ENCODE results near the gene BCL2.

The BCL2 gene

DNA sequence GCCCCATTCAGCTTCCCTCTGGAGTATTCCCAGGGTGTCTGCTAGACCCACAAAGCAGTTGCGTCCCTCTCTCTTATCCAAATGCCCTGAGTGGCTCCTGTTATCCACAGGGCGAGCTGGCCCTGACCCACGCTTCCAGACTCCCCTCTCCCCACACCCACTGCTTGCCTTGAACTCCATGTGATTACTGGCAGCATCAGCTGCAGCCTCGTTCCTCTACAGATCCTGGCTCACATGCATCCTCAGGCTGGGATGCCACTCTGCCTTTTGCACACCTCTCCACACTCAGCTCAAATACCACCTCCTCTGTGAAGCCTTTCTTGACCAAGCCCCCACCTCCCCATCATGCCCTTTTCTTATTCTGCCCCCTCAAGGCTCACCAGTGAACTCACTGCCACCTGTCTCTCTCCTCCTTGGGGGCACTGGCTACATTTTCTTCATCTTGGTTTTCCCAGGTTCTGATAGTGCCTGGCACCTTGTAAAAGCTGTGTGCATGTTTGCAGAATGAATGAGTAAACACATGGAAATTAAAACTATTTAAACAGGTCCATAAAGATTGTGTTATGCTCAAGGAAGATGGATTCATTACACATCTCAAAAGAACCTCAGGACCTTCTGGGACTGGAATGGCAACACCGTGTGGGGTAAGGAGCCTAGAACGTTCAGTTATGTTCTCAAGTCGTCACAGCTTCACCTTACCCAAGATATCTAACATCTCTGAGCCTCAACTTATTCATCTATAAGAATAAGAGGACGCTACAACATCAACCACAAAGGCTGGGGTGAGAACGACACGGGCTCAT, 165.0 kb downstream of the BCL2 start:
- DNase-seq, result no peak

DNA sequence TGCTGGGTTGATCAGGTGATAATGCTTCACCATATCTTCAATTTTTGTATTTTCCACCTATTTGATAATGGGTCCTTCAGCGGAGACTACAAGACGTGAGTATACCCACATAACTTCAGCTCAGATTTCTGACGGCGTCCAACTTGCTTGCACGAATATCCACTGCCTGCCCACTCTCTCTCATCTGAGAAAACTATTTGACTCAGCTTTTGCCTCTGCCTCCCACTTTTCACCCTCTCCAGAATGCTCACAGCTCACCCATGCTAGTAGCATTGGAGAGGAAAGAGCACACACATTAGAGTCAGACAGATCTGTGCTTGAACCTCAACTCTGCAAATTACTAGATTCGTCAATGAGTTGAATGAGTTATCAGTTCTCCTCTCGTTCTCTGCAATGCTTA, 166.8 kb downstream of the BCL2 start:
- no peak for DNase-seq

DNA sequence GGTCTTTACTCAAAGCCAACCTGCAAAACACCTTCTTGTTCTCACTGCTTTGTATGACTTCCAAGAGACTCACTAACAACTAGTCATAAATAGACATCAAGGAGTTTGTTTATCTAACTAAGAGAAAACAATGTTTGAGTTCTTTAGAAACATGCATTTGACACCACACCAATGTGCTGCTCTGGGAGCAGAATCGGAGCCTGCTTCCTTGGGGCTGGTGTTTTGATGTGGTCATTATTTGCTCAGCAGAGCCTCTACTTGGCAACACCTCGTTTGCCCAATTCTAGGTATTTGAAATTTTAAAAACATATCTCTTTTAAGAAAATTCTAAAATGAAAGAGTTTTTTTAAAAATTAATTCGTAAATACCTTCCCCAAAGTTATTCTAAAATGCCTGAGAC, 167.5 kb downstream of the BCL2 start:
- no peak for DNase-seq

DNA sequence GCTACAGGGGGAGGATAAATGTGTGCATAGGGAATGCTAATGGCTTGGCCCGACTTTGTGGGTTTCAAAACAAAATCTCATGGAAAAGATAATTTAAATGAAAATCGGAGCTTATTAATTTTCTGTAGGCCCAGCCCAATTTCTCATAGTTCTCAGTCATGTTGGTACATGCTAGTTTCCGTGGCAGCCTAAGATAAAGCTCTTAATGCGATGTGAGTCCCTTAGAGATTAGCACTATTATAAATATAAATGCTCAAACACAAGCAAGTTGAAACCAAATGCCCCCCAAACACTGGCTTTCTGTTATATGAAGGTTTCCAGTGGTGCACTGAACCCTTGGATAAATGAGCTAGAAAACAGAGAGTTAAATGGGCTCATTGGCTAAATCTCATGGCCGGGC, 168.0 kb downstream of the BCL2 start:
- no peak for DNase-seq

DNA sequence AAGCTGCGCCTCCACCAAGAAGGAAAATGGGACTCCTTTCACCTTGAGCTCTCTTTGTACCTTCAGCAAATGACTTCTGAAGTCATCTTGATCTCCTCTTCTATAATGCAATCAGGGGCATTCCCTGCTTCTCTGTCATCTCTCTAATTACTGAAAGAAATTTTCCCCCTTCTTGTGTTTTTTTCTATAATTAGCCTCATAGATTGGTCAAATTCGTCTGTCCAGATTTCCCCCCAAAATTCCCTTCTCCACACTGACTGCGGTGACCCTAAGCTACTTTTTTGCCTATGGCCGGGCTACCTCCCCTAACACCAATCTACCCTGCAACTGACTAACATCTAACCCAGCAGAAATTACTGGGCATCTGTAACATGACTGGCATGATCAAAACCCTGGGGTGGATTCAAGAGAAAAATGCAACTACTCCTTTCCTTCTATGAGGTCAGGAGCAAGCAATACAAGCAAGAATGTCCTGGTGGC, 168.6 kb downstream of the BCL2 start:
- DNase-seq, result no peak

DNA sequence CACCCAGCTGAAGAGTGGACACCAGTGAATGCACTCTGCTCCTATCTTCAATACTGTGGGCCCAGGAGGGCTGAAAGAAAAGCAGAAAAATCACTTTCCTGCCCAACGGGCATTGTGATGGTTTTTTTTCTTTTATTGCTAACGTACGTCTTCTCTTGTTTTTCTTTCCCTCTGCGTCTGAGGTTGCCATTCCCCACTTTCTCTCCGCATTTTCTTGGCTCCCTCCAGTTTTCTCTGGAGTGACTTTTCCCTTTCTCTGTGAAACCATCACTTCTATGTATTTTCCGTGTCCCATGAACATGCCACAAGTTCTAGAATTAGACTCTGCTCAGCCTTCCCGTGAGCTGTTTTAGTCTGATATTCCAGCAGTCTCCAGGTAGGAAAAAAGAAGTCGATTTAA, 169.2 kb downstream of the BCL2 start:
- DNase-seq, result no peak

DNA sequence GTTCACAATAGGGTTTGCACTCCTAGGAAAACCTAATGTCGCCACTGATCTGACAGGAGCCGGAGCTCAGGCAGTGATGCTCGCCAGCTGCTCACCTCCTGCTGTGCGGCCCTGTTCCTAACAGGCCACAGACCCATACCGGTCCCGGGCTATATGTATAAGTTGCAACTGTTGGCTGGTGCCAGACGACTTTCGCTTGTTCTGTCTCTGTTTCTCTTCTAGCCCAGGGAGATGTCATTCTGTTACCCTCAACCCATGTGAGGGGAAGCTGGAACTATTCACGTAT, 170.3 kb downstream of the BCL2 start:
- no peak for DNase-seq

DNA sequence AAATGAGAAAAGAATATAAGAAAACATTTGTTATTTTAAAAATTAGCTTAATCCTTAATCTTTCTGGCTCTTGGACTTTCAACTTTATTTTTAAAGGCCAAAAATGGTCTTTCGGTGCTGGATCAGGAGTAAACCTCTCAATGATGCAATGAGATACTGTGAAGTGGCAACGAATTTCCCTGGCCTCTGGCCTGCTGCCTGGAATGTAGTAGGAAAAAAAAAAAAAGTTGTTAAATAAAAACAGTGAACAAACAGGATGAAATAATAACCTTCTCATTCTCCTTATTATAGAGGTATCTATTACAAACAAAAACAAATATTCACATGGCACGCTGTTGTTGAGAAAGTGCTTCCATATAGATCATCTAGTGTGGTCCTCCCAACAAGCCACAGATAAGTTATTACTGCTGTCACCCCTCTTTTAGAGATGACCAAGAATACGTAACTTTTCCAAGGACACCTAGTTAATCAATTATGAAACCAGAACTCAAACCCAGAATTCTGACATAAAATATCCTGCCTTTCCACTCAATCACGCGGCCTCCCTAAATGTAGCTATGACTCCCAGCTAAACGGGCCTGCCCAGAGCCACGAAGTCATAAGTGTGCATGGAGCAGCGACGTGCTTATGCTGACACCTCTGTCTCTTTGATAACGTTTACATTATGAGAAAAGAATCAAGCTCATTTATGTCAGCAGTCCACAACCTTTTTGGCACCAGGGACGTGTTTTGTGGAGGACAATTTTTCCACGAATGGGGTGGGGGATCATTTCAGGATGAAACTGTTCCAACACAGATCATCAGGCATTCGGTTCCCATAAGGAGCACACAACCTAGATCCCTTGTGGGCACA, 170.9 kb downstream of the BCL2 start:
- no peak for DNase-seq

DNA sequence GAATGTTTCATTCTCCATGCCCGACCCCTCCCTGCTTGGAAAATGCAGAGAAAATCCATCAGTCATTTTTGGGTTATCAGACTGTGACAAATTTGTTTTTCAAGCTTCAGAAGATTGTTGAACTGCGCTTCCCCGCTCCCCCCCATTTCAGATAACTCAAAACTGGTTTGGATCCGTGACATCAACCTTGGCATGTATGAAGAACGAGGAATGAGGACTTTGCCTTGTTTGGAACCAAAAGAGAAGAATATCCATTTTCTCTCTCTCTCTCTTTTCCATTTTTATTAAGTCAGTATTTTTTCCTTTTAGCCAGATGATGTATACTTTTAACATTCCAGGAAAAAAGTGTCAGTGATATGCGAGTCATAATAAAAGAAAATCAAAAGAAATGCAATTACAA, 171.6 kb downstream of the BCL2 start:
- DNase-seq, result no peak

DNA sequence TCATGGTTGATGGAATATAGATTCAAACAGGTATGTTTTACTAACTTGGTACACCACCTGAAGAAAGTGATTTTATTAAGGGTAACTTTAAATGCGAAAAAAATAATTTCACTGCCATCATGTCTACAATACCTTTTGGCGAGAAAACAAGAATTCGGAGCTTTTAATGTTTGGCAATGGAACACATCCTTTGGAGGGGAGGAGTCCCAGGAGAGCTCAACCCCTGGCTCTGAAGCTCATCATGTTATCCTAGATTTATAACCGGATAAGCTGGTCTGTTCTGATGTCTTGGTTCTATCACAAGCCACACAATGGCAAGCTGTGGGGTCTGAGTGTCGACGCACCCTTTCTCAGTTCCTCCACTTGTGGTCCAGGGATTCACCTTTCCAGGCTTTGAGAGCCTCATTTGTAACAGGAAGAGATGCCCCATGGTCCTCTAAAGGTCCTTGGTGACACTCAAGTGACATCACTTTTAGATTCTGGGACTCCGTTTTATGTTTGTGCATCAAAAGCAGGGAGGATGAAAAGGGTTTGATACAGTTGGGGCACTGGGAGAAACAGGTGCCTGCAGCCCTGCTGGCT, 172.7 kb downstream of the BCL2 start:
- no peak for DNase-seq

DNA sequence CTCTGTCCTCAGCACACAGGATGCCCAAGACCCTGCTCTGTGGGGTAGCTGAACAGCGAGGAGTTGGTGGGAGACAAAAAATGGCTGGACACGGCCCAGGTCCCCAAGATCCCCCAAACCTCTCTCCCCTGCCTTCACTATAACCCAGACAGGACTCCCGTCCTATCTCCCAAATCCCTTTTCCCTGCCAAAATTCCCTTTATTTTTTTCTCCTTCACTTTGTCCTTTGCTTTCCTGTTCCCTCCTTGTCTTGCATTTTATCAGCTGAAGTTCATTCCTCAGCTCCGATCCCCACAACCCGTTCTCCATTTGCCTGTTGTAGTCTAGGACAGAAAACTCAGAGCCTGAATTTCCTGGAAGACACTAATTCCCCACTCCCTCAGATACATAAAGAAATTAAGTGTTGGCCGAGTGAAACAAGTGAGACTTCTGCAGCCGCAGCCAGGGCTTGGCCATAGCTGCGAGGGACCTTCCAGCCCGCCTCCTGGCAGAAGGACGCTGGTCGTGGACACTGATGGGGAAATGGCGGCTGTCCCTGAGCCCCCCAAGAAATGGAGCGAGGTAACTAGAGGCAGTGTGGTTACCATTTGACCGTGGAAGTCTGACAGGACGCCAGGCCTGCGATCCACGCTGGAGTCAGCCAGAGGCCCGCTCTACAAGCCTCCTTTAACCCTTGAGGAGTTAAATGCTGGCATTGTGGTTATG, 173.6 kb downstream of the BCL2 start:
- DNase-seq, result no peak

DNA sequence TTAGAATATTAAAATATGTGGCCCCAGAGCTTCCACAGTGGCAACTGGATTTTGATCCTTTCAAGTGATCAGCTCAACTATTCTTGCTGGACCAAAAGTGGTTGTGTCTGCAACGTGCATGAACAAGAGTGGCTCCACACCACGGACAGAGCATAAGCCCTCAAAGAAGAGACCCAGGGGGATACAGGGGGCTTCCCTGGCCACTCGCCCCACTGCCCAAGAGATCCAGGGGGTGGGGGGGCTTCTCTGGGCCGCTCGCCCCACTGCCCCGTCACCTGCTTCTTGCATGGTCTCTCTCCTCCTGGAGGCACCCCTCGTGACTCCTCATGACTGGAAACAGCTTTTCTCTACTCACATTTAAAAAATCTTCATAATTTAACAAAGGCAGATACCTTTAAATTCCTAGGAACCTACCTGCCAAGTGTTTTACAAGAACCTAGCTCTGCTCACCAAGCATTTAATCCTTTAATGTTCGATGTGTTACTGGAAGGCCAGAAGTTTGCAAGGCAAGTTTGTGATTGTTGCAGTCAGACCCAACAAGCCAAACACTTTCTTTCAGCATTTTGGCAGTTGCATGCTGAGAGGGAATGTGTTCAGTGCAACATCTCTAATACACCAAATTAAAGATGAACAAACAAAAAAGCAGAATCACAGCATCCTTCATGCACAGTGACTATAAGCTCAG, 174.3 kb downstream of the BCL2 start:
- DNase-seq, result no peak

DNA sequence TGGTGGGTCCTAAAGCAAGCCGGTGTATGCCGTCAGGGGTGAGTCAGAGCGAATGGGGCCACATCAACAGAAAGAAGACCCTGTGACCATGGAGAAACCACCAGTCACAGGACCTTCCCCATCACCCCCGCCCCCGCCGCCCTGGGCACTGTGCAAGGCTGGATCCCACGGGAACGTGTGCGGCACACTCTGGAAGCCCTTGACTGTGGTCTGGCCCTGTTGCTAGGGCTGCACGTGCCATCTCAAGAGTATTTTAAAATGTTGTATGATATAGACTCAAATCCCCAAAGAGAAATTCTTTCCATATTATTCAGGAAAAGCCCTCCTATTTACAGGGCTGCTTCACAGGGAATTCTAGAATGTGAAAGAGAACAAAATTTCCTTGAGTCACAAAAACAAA, 174.8 kb downstream of the BCL2 start:
- no peak for DNase-seq

DNA sequence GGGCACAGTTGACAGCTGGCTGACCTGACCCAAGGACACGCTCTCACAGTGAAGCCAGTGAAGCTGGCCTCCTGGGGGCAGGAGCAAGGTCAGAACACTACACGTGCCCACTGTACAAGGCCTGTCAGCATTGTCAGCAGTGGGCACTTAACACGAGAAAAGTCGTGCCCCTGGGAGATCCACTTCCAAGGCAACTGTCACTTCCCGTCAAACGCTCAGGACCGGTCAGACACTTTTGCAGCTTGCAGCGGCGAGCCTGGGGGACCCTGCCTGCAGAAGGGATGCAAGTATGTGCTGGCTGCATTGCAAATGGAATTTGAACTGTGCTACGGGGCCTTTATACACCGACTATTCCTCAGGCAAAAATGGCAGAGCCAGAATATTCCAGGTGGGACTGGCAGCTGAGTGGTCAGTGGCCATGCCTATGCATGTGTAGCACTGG, 176.2 kb downstream of the BCL2 start:
- no peak for DNase-seq

DNA sequence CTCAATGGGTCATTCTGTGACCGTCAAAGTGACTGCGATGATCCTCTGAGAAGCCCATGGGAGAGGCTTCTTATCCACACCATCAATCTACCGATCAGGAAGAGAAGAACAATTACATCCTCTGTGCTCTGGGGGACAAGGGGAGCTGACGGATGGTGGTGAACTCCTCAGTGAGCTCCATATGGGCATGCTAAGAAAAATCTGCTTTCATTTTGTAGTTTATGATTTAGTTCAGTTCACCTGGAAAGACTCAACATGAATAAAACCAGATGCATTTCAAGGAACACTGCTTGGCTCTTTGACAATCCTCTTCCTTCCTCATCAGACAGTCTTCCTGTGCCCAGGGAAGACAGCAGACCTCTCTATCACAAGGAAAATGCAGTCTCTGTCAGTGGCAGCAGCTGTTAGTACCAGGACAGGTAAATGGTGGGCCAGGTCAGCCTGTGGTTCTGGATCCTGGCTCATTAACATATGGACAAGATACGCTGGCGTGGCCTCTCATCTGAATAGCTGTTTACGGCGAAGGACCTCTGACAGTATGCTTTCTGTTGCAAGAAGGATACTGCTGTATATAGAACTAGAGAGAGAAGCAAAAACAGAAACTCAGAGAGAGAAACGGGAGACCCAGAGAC, 176.9 kb downstream of the BCL2 start:
- DNase-seq, result no peak

DNA sequence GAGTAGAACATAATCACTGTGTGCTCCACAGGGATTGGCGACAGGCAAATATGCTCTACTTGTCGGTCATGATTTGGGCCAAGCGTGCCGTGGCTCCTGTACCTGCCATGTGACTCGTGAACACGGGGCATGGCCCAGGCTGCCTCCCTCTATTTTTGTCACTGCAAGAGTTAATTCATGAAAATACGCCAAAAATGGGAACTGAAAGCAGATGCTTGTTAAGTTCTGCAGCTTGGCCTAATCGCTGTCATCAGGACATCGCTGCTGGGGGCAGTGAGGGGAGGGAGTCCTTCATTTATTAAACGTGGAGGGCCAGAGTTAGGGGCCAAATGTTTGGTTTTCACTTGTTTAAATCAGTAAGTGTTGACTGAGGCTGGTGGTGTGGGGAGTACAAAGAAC, 177.8 kb downstream of the BCL2 start:
- no peak for DNase-seq

DNA sequence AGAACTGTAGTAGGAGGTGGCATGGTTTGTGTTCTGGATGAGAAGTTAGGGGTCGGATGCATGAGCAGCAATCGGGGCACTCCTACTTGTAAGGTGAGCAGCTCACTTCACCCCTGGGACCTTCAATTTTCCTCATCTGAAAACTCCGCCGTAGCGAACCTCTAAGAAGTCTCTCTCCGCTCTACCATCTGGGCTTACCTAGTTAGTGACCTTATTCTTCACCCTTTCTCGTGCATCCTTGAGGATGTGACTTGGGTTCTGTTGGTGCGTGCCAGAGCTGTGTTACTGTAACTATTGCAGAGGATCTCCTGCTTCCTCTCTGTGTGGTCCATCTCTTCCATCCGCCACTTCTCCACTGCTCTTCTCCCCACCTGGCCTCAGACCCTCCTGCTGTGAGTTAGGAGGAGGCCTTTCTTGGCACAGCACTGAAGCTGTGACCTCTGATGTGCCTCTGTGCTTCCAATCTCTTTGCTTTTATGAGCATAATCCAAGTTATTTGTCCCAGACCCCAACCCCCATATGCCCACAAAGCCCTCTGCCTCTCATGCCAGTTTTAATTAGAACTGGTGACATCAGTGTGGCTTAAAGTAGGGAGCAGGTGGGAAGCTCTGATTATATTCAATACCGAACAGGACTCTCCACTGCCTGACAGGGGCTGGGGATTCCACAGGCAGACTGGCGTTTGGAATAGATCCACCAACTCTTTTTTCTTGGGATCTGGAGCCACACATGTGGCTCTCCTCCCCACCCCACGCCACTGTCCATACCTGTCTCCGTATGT, 178.4 kb downstream of the BCL2 start:
- no peak for DNase-seq

DNA sequence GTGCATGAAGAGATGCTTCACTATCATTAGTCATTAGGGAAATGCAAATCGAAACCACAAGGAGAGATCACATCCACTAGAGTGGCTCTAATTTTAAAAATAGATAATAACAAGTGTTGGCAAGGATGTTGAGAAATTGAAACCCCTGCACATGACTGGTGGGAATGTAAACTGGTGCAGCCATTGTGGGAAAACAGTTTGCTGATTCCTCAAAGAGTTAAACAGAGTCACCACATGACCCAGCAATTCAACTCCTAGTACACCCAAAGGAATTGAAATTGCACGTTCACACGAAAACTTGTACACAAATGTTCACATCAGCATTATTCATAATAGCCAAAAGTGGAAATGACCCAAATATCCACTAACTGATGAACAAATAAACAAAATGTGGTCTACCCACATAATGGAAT, 179.5 kb downstream of the BCL2 start:
- DNase-seq, result no peak

DNA sequence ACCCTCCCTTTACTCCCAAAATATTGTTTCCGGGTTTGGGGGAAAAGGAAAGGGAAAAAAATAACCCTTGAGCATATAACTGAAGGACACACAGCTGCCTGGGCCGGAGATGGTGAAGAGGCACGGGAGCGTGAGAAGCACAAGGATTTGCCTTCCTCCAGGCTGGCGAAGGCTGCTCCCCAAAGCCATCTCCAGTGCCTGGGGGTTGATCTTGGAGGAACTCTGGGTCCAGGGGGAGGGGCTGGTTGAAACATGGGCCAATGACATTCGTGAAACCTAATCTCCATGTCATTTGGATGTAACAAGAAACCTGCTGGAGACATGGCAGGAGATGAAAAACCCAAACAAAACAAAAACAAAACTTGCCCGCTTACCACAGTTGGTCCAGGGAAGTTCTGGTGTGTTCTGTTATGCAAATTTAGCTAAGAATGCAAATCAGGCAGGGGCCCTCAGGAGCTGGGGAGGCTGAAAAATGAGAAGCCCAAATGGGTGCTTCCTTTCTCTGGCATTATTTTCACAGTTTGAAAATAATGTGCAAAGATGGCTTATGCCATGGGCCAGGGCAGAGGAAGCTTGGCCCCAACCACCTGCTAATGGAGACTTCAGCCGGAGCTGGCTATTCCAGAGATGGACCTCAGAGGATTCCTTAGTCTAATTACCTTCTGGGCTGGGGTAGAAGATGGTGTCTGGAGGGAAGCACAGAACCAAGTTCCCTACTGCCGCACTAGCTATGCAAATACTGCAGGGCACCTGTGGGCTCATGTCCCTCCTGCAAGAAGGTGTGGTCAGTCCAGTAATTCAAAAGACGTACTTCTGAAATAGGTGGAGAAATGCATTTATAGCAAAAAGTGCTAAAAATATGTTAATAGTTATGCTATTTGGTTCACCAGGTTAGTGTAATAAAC, 180.9 kb downstream of the BCL2 start:
- DNase-seq, result no peak

DNA sequence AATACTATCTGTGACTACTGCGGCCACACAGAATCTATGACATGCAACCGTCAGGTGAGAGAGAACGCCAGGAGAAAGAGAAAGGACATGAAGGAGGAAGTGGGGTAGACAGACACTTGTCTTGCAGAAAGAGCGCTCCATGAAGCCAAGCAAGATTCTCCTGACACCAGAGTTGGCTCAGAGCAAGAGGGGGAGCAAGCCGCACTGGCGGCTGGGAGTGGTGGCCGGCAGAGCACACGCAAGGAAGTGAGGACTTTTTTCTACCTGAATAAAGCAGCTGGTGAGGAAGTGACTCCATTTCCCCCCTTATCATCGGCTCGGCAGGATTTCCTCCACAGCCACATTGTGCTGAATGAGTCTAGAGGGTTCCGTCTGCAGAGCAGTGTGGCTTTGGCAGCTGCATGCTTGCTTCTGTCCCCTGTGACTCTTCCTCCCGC, 181.6 kb downstream of the BCL2 start:
- DNase-seq, result no peak

Measured in COR-L47 (cell line).